Breast epithelium (tissue), 4 donors: ENCODE measurements around the gene NET1. TPM values are rescaled to one million over a fixed set of nuclear protein-coding genes. Genes with fewer than 3 reads are reported as not detected.

Experiments used
- DNase-seq, 2 donors: peaks; one replicate each; pipeline ENCODE4 v3.0.0-alpha.2; 2019; ENCODE audit warnings: low spot score in 2 of 2
- H3K27ac ChIP-seq, 2 donors: fragments of 200-600 bp; sonication (generic) in 1 of 2; one replicate each; pipeline ENCODE4 v1.5.1; 2016 to 2019; ENCODE audit warnings: mild to moderate bottlenecking in 1 of 2
- H3K27me3 ChIP-seq, 2 donors: fragments of 200-600 bp; sonication (generic) in 1 of 2; one replicate each; pipeline versions ENCODE4 v1.5.1 to v1.6.0; 2017 to 2019; ENCODE audit warnings: control low read depth in 1 of 2, mild to moderate bottlenecking in 1 of 2
- H3K36me3 ChIP-seq: fragments of 200-600 bp; one replicate; pipeline ENCODE4 v1.5.1; 2019
- H3K4me1 ChIP-seq, 2 donors: fragments of 200-600 bp; sonication (generic); one replicate each; pipeline ENCODE4 v1.5.1; 2016 to 2019; ENCODE audit warnings: control low read depth in 1 of 2
- H3K4me3 ChIP-seq, 3 donors: fragments of 200-600 bp; sonication (generic); 1 replicate in 2 of 3; 2 replicates in 1 of 3; pipeline ENCODE4 v1.5.1; 2016 to 2019; ENCODE audit warnings: mild to moderate bottlenecking in 3 of 3, moderate library complexity in 2 of 3
- H3K9me3 ChIP-seq, 2 donors: fragments of 200-600 bp; sonication (generic) in 1 of 2; one replicate each; pipeline ENCODE4 v1.5.1; 2016 to 2019; ENCODE audit warnings: control low read depth in 1 of 2
- CTCF ChIP-seq, 3 donors: fragments of 450-650 bp; IDR thresholded peaks; one replicate each; pipeline ENCODE4 v1.5.1; 2016 to 2017; ENCODE audit warnings: antibody characterized with exemption in 3 of 3, mild to moderate bottlenecking in 3 of 3, moderate library complexity in 3 of 3
- POLR2A ChIP-seq: fragments of 450-650 bp; IDR thresholded peaks from one replicate; pipeline ENCODE4 v1.6.1; 2016; ENCODE audit warnings: antibody characterized with exemption, mild to moderate bottlenecking, moderate library complexity
- POLR2AphosphoS5 ChIP-seq, 3 donors: sonication (generic); formaldehyde crosslinking; IDR thresholded peaks; one replicate each; pipeline ENCODE4 v1.6.1; 2017; ENCODE audit warnings: antibody characterized with exemption in 3 of 3
- intact Hi-C: fragments of 100-400 bp; cut with DNase I; formaldehyde crosslinking; loops from one replicate; pipeline ENCODE4 v1.15.1; 2023; ENCODE audit warnings: low total_unique reads
- total RNA-seq, 3 donors: library from RNA; depleted of rRNA; stranded (reverse); fragments of >200 nt; gene quantifications; one replicate each; pipeline ENCODE4 v1.1.0, GENCODE V29; 2016

Gene NET1
- total RNA-seq, 3 donors from 2014 or later: 87.2 to 179 (median 145) TPM

DNA sequence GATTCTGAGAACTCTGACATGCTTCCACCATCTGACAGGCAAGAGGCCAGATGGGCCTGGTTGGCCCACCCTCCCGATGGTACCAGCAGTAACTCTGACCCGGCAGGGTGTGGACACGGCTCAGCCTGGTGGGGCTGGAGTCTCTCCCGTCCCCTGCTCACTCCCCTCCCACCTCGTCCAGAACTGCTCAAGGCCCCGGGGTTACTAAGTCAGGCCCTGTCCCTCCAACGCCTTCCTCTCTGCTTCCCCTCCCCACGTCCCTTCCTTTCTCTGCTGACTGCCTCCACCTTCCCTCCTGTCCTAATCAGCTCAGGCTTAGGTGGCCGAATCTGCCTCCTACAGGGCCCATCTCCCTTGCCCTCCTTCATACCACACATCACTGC, 74.5 kb downstream of the NET1 start:
- no peaks in the 10 kb centered on the region for H3K9me3 ChIP-seq
- intact Hi-C loops: no loop called here
- peaks cover 0 to 3% of the 10 kb centered on the region in 2 donors for H3K4me1 ChIP-seq
- TF ChIP-seq POLR2A (no peak), CTCF (IDR thresholded peaks at IDR 0.05) (no peak), POLR2AphosphoS5 (IDR thresholded peaks at IDR 0.05) (no peak)
- H3K27ac ChIP-seq: peak overlapping the region in 1 of 2 donors; percentile 92
- DNase-seq: no peak
- no peaks in the 10 kb centered on the region for H3K27me3 ChIP-seq
- no peak overlapping the region for H3K4me3 ChIP-seq
- no peaks in the 10 kb centered on the region for H3K36me3 ChIP-seq

- H3K36me3 ChIP-seq: no peaks in the 10 kb centered on the region
- intact Hi-C loops: no loop called here
- H3K27me3 ChIP-seq: no peaks in the 10 kb centered on the region
- peak overlapping the region in 2 of 3 donors; percentile 9 to 11 for H3K4me3 ChIP-seq
- peak; percentile 86 to 92 for DNase-seq
- H3K9me3 ChIP-seq: no peaks in the 10 kb centered on the region
- H3K27ac ChIP-seq: peak overlapping the region; percentile 91 to 92
- H3K4me1 ChIP-seq: peaks cover 0 to 3% of the 10 kb centered on the region in 2 donors
- peak in 1 of 3 donors; percentile 6 for TF ChIP-seq CTCF (IDR thresholded peaks at IDR 0.05)
- TF ChIP-seq POLR2AphosphoS5 (IDR thresholded peaks at IDR 0.05): peak in 2 of 3 donors; percentile 29 to 63
- TF ChIP-seq POLR2A: no peak
Measured at GRCh38 chr10:5488272-5489161, 76.2 kb downstream of the NET1 start.

DNA sequence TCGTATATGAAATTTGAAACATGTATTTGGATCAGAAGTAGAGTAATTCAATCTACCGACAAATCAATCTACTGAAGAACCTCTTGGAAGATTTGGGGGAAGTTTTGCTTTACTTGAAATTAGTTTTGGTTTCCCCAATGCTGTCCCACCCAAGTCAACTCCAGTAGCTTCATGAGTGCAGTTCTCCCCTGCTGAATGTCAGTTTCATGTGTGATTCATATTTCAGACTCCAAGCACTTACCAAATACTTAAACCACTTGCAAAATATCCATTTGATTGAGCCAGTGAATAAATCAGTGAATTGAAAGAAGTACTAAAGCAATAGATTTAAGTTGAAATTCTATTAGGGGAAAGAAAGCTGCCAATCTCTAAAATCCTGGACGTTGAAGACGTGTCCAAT, 77.7 kb downstream of the NET1 start:
- DNase-seq: no peak
- TF ChIP-seq CTCF (IDR thresholded peaks at IDR 0.05) (no peak), POLR2AphosphoS5 (IDR thresholded peaks at IDR 0.05) (no peak), POLR2A (no peak)
- Histone ChIP-seq H3K27me3 (no peaks in the 10 kb centered on the region), H3K4me1 (peaks cover 0 to 3% of the 10 kb centered on the region in 2 donors), H3K36me3 (no peaks in the 10 kb centered on the region), H3K27ac (peak overlapping the region; percentile 91 to 92), H3K9me3 (no peaks in the 10 kb centered on the region), H3K4me3 (no peak overlapping the region)
- intact Hi-C loops: no loop called here

DNA sequence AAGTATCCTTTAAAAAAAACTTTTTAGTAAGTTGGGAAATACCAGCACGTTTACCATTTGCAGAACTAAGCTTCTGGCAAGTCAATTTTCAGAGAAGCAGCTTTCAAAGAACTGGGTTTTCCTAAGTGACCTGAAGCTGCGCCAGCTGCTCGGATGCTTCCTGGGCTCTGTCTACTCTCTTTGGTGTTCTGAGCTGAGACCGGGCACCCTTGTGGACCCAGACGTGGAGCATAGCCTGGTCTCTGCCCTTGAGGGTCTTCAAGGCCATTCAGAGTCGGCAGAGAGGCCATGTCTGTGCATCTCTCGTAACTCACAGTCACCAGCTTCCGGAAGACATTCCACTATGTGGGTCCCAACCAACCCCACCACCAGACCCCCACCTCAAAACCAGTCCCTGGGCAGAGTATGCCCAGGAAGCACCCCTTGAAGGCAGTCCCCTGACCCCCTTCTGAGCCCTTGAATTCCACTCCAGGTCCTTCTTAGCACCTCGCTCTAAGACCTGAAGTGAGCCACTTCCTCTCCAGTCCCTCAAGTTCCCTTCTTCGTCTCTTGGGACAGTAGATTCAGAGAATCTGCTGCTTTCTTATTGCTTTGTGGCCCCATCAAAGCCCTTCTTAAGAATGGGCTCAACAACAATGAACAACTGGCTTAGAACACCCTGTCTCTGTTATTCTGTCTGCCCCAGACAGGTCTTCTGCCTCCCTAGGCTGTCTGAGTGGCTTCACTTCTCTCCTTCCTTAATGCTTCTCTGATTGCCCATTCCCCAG, 78.5 kb downstream of the NET1 start:
- Histone ChIP-seq H3K4me1 (peaks cover 0 to 3% of the 10 kb centered on the region in 2 donors), H3K4me3 (no peak overlapping the region), H3K27ac (no peak overlapping the region), H3K36me3 (no peaks in the 10 kb centered on the region), H3K27me3 (no peaks in the 10 kb centered on the region), H3K9me3 (no peaks in the 10 kb centered on the region)
- intact Hi-C loops: no loop called here
- TF ChIP-seq POLR2AphosphoS5 (IDR thresholded peaks at IDR 0.05): no peak
- DNase-seq: no peak

- TF ChIP-seq POLR2A (no peak), CTCF (IDR thresholded peaks at IDR 0.05) (no peak), POLR2AphosphoS5 (IDR thresholded peaks at IDR 0.05) (no peak)
- Histone ChIP-seq H3K27me3 (no peaks in the 10 kb centered on the region), H3K36me3 (no peaks in the 10 kb centered on the region), H3K9me3 (no peaks in the 10 kb centered on the region), H3K4me1 (peaks cover 0 to 3% of the 10 kb centered on the region in 2 donors), H3K4me3 (no peak overlapping the region), H3K27ac (no peak overlapping the region)
- intact Hi-C loops: no loop called here
- DNase-seq: no peak
Measured at GRCh38 chr10:5491477-5491876, 79.1 kb downstream of the NET1 start.
